HUDEP-2 (cell line): ENCODE results near the gene CELF2.

Experiments
- DNase-seq, 76 experiments: peaks; one replicate each; lab custom pipeline; 2025; ENCODE audit not compliant: unreplicated experiment in 76 of 76; lab: John Stamatoyannopoulos, UW

Gene CELF2

DNA sequence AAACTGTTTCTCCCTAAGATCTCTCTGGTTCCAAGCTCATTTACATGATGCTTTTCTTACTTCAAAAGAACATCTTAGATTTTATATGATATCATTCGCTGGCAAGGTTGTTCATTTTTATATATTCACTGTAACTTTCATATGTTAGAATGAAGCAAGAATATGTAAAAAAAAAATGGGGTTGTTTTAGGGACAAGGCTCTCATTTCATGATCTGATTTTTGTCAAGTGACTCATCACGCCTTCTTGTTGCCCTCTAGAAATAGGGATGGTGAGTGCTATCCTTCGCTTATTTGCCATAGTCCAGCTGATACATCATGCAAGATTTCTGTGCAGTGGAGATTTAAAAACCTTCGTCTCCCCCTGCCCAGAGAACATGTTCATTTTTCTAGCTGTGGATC is 14.0 kb upstream of the CELF2 start:
- no peak for DNase-seq

DNA sequence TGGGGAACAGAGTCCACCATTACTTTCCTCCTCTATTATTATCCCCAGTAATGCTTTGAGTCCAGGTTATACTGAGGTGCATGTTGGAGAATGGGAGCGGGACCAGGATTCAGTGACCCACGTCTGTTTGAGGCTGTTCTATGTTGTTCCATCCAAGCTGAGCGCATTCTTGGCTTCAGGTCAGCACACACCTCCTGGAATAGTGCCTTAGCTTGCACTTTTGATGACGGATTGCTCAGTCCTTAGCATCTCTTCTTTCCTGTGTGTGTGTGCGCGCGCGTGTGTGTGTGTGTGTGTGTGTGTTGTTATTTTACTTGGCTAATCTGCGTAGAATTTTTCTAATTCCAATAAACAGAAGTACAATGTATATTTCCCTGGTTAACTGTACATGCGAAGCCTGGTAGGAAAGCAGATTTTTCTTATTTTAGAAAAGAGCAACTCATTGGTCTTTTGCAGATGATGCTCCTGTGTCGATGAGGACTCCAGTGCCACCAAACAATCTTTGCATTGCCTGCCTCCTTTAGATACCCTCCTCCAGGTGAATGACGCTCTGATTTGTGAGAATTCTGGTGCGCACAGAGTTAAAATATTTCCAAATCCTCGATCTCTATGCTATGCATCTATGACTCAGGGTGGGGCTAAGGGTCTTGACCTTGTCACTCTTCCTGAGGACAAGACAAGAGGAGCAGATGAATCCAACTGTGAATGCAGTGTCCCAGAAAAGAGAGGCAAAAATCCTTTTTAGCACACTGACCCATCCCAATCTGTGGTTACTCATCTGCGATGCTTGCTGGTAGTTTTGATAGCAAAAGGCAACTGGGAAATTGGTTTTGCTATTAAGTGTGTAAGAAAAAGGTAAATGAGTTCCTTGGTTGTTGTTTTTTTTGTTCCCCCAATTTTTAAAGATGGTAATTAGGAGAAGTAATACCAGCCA is 13.3 kb upstream of the CELF2 start:
- no peak for DNase-seq

DNA sequence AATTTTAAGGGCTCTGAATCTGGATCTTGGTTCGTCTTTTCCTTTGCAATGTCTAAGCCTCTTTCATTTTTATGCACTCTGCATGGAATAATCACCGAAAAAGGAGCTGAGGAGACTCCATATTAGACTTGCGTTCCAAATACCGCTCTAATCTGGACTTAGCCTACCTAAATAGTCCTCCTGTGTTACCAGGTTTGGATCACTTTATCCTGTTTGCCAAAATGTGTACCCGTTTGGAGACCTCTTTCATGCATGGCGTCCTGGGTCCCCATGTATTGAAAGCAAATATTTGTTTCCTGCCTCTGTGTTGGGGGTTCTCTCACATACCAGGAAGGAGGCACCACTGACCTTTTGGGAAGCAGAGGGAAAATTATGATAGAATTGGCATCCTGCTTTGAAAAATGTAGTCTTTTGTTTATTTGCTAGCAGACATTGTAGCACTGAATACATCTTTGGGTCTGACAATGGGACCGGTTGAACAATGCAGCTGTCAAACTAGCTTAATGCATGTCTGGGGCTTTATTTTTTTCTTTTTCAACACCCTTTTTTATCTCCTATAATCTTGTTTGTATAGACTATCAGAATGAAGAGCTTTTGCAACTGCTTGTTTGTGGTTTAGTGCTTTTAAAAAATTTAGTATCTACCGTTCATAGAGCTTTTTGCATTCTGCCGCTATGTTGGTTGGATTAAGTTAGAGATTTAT is 11.8 kb upstream of the CELF2 start:
- DNase-seq = no peak

DNA sequence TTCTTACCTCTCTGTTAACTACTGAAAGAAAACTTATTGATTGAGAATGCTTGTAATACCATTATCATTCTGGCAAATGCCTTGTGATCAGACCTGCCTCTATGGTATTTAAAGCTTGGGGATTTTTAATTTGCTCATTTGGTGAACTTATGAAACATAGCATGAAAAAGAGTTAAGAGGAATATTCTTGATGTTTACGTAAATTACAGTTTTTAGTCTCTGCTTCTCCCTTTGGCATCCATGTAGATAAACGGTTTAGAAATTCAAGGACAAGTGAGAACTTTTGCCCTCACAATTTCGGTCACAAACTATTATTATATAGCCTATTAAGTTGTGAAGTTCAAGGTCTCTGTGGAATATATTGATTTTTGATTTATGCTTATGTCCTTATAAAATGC is 11.2 kb upstream of the CELF2 start:
- no peak for DNase-seq

DNA sequence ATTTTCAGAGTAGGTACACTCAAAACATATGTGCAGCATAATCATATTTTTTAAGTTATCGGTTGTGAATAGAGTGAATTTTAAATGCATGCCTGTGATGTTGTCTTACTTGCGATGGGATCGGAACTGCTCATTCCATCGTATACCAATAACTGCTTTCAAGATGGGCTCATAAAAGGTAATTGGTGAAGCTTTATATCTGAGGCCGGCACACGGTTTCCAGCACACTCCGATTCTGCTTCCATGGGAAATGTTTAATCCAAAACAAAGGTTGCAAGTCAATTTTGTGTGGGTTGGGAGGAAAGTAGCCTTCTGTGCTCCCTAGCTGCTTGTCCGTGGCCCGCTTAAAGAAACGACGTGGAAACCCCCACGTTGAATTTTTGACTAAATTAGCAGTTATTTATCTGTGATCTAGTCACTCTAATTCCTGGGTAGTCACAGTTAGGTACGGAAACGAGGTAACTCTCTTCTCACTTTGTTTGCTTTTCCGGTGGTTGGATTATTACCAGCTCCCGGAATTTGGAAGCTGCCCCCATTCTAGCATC is 10.1 kb upstream of the CELF2 start:
- DNase-seq = no peak

DNA sequence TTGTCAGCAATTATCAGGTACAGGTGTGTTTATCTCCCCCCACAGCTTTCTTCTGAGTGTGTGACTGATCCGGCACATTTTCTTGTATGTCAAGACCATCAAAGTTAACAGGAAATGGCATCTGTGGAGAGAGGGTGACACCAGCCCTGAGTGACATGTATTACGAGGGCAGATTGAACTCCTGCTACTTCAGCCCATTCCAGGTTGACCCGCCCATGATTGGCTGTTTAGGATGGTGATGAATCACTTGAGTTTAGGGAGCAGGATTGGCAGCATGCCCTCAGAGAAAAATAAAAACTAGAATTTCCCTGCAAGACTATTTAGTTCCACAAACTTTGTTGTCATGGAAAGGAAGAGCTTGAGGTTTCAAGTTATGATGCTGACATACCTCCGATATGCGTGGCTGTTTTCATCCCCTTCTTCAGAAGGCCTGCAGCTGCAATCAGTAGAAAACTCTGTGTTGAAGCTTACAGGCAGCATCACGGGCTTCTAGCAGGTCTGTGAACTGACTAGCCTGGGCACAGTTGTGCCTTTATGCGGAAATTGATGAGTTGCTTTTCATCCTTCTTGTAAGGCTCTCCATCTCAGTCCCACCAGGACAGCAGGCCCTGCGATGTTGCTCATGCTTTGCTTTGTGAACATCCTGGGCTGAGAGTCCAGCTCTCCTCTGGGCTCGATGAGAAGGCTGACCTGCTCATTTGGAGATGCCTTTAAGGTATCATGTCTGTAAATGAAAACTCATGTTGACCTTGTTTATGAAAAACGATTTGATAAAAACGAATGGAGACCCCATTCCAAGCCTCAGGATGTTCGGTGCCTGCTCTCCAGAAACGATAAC is 8.0 kb upstream of the CELF2 start:
- no peak for DNase-seq

DNA sequence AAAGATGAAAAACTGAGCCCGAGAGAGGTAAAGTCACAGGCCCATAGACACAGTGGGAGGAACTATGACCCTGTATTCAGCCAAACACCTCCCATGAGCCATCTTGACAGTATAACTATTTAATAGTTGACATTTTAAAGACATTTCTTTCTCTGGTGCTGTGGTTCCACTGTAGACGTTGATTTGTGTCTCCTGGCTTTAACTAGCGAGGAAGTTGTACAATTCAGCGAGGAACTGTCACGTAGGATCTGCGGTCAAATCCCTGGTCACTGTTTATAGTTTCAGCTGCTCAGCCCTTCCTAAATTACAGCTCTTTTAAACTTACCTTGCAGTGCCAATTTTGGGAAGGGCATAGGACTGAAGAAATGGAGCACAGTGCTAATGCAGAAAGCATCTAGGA is 7.1 kb upstream of the CELF2 start:
- DNase-seq = no peak

DNA sequence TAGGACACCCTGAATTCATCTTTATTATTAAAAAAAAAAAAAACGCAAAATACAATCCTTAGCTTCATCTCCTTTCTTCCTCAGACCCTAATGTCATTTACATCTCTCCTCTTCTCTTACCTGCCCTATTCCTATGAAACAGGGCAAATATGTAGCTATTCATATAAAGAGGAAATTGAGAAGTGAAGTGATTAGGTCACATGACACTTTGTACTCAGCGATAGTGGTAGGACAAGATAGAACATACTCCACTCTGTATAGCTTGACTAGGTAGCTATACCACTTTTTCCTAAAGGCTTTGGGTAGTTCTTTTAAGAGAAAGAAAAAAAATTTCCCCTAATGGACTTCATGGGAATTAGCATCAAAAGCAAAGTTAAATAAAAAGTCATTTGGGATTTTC is 6.2 kb upstream of the CELF2 start:
- no peak for DNase-seq

DNA sequence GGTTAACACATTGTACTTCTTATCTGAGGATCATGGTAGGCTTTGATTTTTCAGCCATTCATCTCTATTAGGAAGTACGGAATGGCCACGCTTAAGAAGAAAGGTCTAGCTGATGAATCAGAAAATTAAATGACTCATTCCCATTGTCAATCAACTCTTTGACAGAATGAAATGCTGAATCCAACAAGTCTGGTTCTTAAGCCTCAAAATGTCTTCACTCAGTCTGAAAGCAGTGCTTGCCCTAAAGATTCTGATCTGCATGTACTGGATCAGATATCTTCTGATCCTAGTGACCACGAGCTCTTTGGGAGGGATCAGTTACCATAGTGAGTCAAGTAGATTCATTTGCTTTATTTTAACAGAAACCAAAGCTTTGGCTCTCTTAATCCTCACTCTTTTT is 5.7 kb upstream of the CELF2 start:
- DNase-seq = no peak

DNA sequence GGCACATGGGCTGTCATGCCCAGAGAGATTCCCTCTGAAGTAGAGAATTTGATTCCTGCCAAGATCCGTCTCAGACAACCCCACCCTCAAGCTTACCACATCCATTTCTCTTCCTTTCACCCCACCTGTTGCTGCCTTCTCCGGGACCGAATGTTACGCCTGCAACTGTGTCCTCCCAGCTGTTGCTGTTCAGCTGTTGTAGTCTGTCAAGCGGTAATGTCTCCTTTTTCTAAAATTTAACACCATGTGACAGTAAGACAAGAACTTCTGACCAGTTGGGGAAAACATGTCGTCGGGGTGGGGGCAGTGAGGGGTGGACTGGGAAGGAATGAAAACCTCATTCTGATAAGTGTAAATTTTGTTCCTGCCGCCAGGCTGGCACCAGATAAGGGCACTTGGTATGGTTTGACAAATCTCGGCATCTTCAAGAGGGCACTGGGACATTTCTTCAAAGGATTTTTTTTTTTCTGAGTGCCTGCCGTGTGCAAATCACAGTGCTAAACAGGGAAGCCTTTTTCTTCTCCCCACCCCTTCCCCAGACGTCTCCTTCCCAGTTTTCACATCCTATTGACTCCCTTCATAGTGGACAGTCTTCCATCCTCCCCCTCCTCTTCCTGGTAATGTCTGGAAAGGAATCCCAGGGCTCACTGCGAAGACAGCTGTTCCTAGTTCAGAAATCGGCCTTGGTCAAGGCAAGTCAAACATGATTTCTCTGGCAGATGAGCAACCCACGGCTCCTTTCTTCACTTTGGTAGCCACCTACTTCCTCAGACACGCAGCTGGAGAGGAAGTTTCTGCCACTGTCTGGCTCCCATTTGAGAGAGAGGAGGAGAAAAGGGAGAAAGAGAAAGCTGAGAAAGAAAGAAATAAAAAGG is 5.0 kb upstream of the CELF2 start:
- no peak for DNase-seq

DNA sequence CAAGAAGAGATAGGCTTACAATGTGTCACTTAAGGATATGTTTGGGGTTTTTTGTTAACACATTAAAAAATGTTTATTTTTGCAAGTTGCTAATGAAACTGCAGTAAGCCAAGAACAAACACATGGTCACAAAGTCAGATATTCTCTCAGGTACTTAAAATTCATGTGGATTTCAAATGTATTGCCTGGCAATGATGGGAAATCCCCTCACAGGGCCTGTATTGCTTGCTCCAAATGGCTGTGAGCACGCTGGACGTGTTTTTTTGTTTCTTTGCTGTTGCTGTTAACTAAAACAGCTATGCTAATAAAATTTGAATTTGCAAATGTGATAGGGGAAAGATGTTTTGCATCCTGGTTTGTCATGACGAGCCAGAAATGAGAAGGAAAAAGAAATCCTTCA is 3.8 kb upstream of the CELF2 start:
- no peak for DNase-seq

DNA sequence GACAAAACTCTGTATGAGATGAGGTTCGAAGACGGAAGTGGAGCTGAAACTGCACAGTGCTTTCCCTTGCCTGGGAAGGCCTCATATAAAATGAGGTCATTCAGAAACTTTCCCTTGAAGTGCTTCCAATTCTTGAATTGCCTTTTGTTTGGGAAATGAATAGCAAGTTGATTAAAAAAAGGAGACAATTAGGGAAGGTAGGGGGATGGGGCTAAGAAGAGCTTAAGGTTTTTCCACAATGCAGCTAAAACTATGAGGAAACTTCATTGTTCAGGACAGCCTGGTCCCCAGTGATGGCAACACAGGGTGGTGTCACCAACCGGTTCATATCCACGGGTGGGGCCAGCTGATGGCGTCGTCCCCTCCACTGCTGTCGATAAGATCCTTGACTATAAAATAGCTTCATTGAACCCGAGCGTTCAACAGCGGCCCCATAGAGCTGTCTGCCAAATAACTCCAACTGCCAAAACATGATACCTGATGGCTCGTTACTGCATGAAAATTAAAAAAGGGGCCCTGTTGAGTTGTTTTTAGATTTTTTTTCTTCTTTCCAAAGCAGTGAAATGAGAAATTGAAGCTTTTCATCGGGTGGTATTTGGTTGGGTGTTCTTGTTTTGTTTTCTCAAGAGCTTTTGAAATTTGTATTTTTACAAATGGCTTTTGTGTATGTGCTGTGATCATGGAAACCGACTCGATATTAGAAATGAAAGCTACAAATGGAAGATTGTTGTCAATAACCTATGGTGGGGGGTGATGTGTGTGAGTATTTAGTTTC is 2.8 kb upstream of the CELF2 start:
- DNase-seq = no peak

DNA sequence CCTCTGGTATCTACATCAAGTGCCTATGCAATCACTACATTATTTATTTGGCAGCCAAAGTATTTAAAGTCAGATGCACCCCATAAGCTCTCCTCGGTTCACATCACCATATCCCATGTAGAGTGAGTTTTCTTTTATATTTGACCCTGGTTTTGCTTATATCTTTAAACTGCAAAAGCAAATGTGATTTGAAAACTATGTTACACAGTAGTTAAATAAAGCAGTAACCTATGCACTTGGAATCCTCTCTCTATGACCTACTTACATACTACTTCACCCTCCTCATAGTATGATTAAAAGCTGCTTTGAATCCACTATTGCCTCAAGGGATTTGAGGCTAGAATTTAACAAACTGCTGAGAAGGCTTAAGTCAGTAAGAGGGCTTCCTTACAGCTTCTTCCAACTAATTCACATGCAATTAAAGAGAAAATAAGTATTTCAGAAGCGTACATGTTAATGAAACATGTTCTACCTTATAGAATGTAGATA is 2.2 kb upstream of the CELF2 start:
- DNase-seq = no peak

DNA sequence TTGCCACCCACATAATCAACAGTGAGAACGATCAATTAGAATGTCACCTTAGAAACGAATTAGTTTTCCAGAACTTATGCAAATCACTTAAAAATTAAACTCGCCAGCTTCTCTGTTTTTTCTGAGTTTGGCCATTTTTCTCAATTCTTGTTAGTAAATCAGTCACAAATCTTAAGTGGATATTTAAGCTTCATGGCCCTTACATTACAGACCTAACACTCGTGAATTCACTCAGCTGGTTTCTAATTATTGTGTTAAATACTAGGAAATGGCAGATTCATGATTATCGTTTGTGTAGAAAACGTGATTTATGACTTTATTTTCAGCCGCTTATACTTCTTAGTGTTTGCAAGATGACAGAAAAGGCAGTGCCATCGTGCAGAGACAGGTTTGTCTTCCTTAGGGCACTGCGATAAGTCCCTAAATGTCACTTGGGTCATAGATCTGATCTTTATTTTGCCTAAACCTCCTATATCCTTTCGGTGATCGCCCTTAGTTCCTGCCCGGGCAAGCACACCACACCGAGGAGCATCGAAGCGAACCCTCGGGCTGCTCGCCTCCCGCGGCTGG is 587 bp upstream of the CELF2 start:
- DNase-seq = no peak

DNA sequence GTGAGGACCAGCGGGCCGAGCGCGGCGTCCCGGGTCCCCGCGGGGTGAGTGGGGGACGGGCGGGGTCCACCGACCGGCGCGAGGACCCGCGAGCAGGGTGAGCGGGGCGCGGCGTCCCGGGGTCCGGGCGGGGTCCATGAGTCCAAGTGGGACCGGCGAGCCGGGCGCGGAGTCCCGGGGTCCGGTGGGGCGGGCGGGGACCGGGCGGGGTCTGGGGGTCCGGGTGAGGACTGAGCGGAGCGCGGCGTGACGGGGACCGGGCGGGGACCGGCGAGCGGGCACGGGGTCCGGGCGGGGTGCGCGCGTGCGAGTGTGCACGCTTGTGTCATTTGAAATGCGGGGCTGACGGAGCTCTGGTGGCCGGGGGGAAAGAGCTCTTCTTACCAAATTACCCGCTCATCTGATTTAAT is 765 bp downstream of the CELF2 start:
- no peak for DNase-seq

DNA sequence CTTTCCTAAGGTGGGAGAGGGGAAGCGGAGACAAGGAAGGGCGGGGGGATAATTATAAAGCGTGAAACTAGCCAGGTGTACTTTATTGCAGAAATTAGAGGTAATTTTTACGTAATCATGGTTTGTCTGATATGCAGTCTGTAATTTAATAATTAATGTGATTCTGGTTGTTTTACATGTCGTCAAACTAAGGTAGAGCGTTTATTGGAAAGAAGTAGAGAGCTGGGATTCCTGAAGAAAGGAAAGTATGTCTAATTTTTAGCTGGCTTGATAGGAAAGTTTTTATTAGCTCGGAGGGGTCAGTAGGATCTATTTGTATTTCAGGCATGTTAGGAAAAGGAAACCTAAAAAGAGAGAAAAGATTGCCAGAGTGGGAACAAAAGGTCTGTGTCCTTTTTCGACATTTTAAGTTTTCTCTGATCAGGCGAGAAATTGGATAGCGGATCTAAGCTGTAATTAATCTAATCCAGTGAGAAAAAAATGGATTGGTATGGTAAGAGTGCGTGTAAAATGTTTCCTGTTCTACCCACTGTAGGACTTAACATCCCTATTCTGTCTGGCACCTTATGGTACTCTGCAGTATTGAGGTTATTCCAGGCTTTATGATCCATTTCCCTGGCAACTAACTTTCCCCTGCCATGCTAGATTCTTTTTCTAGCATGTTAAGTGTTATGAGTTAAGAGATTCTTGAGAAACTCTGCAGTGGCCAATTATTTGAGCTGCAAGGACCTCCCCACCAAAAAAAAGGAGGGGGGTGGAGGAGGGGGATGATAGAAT is 1.4 kb downstream of the CELF2 start:
- DNase-seq = no peak

DNA sequence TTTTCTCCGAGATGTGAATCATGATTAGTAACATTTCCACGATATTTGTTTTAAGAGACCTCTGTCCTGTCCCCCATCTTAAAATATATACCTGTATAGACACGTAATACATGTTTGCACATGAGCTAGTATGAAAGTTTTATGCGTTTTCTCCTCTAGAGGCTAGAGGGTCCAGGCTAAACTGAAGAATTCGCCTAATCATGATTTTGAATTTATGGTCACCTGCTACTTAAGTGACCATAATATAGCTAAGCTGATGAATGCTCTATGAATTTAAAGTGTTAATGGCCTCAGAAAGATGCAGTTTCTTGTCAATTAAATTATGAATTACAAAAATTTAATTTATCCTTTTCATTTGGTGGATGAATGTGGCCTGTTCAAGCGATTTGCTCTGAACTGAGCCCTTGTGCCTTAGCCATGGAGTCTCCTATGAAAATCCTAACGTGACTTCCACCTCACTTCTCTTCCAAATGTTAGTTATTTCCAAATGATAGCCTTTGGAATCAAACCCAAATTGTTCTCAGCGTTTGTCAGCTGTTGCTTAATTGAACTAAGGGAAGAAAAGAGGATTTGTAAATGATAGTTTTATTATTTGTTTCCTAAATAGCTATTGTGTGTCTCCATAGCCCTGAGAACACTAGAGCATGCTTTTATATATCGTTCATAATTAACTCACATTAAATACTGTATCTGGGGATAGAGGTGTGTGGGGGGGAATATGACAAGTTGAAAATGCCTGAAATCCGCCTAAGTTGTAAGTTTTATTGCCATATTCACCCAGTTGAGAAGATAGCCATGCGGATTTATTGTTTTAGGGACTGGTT is 2.3 kb downstream of the CELF2 start:
- DNase-seq = no peak
